ENCODE data around the gene ARAP2.

The ARAP2 gene

GRCh38 chr4:36206012-36206411 lies 38.3 kb downstream of the ARAP2 start:
- TF ChIP-seq CTCF (conservative IDR thresholded peaks at IDR 0.05; ENCODE audit: control insufficient read depth, insufficient read depth, low read depth, low read length), result no peak
- no peak overlapping the region for H3K4me3 ChIP-seq (ENCODE audit: control insufficient read depth, low read depth, low read length)

GRCh38 chr4:36198861-36199260 lies 45.5 kb downstream of the ARAP2 start:
- no peak overlapping the region for H3K4me3 ChIP-seq (ENCODE audit: control insufficient read depth, low read depth, low read length)
- no peak for TF ChIP-seq CTCF (conservative IDR thresholded peaks at IDR 0.05; ENCODE audit: control insufficient read depth, insufficient read depth, low read depth, low read length)
- DNase-seq (ENCODE audit: low read depth), result no peak

More at GRCh38 chr4:36206012-36206411, 38.3 kb downstream of the ARAP2 start:
- DNase-seq (ENCODE audit: low read depth), result no peak

GRCh38 chr4:36198068-36198808 lies 46.1 kb downstream of the ARAP2 start:
- H3K4me3 ChIP-seq (ENCODE audit: control insufficient read depth, low read depth, low read length), result no peak overlapping the region
- TF ChIP-seq CTCF (conservative IDR thresholded peaks at IDR 0.05; ENCODE audit: control insufficient read depth, insufficient read depth, low read depth, low read length), result no peak
- no peak for DNase-seq (ENCODE audit: low read depth)

GRCh38 chr4:36197501-36197900 lies 46.8 kb downstream of the ARAP2 start:
- DNase-seq (ENCODE audit: low read depth), result no peak
- no peak for TF ChIP-seq CTCF (conservative IDR thresholded peaks at IDR 0.05; ENCODE audit: control insufficient read depth, insufficient read depth, low read depth, low read length)
- H3K4me3 ChIP-seq (ENCODE audit: control insufficient read depth, low read depth, low read length), result no peak overlapping the region

GRCh38 chr4:36196145-36196913 lies 48.0 kb downstream of the ARAP2 start:
- DNase-seq (ENCODE audit: low read depth), result no peak
- TF ChIP-seq CTCF (conservative IDR thresholded peaks at IDR 0.05; ENCODE audit: control insufficient read depth, insufficient read depth, low read depth, low read length), result no peak

GRCh38 chr4:36192922-36193321 lies 51.4 kb downstream of the ARAP2 start:
- H3K4me3 ChIP-seq (ENCODE audit: control insufficient read depth, low read depth, low read length), result no peak overlapping the region
- DNase-seq (ENCODE audit: low read depth), result no peak
- no peak for TF ChIP-seq CTCF (conservative IDR thresholded peaks at IDR 0.05; ENCODE audit: control insufficient read depth, insufficient read depth, low read depth, low read length)

More at GRCh38 chr4:36196145-36196913, 48.0 kb downstream of the ARAP2 start:
- H3K4me3 ChIP-seq (ENCODE audit: control insufficient read depth, low read depth, low read length), result no peak overlapping the region
